AG04449 (cell line): ENCODE data around the gene POU5F1.

Experiments
- CTCF ChIA-PET: fragments of 350-600 bp; formaldehyde crosslinking; extraction: SDS; loops from one replicate; lab custom pipeline; 2021; ENCODE audit warnings: antibody characterized with exemption; lab: Yijun Ruan, JAX
- POLR2A ChIA-PET: fragments of 400-600, 350-600 bp; formaldehyde crosslinking; extraction: SDS; loops from one replicate; lab custom pipeline; 2020; ENCODE audit warnings: antibody characterized with exemption, inconsistent platforms; lab: Yijun Ruan, JAX
- DNase-seq: peaks from one replicate; pipeline ENCODE4 v3.0.0-alpha.2; 2010; ENCODE audit warnings: low read depth, low spot score
- H3K4me3 ChIP-seq: 2 replicates; pipeline ENCODE4 v1.5.1; 2011; ENCODE audit warnings: low read depth, mild to moderate bottlenecking, control low read depth, low read length
- TF ChIP-seq, protein P1 (sequence below): IDR thresholded peaks from one replicate; pipeline ENCODE4 v1.5.1; 2011; ENCODE audit warnings: mild to moderate bottlenecking, moderate library complexity, low read length, control low read depth, inconsistent platforms; ENCODE audit not compliant: insufficient read depth; ENCODE audit errors: missing control alignments

POU5F1 gene

DNA sequence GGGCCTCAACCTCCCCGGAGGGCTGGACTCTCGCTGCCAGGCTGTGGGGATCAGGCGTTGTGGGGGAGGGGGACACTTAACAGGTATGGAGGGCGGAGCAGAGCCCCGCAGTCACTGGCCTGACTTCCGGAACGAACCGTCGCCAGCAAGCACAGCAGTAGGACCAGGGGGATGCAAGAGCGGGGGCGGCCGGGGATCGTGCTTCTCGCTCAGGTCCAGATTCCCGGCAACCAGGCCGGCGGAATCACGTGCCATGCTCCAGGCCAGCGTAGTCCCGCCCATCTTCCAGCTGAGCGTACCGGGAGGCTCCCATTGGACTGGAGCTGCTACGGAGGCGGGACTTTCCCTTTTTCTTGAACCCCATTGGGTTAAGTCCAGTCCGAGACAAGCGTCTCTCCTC, 10.0 kb upstream of the POU5F1 start:
- POLR2A ChIA-PET, result no interaction called here
- TF ChIP-seq, protein P1, sequence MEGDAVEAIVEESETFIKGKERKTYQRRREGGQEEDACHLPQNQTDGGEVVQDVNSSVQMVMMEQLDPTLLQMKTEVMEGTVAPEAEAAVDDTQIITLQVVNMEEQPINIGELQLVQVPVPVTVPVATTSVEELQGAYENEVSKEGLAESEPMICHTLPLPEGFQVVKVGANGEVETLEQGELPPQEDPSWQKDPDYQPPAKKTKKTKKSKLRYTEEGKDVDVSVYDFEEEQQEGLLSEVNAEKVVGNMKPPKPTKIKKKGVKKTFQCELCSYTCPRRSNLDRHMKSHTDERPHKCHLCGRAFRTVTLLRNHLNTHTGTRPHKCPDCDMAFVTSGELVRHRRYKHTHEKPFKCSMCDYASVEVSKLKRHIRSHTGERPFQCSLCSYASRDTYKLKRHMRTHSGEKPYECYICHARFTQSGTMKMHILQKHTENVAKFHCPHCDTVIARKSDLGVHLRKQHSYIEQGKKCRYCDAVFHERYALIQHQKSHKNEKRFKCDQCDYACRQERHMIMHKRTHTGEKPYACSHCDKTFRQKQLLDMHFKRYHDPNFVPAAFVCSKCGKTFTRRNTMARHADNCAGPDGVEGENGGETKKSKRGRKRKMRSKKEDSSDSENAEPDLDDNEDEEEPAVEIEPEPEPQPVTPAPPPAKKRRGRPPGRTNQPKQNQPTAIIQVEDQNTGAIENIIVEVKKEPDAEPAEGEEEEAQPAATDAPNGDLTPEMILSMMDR, result no peak
- CTCF ChIA-PET, result interaction anchor here (1.6 kb wide), 1 partner anchor 12 kb away, joined by 6 read pairs; no protein-coding TSS in a partner anchor
- DNase-seq, result no peak
- peak overlapping the region; percentile 53 for H3K4me3 ChIP-seq

DNA sequence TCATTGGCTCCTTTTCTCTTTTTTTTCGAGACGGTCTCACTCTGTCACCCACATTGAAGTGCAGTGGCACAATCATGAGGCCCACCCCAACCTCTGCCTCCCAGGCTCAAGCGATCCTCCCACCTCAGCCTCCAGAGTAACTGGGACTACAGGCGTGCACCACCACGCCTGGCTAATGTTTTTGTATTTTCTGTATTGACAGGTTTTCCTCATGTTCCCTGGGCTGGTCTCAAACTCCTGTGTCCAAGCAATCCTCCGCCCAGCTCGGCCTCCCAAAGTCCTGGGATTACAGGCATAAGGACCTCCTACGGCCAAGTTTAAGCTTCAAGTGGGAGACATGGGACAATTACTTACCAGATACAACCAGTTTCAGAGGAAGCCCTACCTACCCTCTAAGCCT, 9.4 kb upstream of the POU5F1 start:
- peak overlapping the region; percentile 53 for H3K4me3 ChIP-seq
- DNase-seq, result no peak
- TF ChIP-seq, protein P1, result no peak
- ChIA-PET POLR2A (no interaction called here), CTCF (interaction anchor here (1.8 kb wide), 1 partner anchor 14 kb away, joined by 5 read pairs; no protein-coding TSS in a partner anchor)

DNA sequence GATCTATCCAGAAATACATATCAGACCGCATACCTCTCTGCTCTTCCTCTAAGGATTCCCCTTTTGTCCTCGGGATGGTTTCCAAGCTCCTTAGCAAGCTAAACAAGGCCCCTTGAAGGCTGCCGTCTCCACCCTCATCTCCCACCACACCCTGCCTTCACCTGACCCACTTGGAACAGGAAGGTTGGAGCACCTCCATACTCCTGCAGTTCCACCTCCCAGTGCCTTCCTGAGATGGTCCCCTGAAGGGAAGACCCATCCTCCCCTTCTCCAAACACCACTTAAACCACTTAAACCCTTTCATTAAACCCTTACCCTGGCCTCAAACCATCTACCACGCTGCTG, 8.5 kb upstream of the POU5F1 start:
- no peak overlapping the region for H3K4me3 ChIP-seq
- CTCF ChIA-PET, result interaction anchor here (1.8 kb wide), 1 partner anchor 15 kb away, joined by 5 read pairs; no protein-coding TSS in a partner anchor
- DNase-seq, result no peak
- TF ChIP-seq, protein P1, result no peak
- POLR2A ChIA-PET, result no interaction called here

DNA sequence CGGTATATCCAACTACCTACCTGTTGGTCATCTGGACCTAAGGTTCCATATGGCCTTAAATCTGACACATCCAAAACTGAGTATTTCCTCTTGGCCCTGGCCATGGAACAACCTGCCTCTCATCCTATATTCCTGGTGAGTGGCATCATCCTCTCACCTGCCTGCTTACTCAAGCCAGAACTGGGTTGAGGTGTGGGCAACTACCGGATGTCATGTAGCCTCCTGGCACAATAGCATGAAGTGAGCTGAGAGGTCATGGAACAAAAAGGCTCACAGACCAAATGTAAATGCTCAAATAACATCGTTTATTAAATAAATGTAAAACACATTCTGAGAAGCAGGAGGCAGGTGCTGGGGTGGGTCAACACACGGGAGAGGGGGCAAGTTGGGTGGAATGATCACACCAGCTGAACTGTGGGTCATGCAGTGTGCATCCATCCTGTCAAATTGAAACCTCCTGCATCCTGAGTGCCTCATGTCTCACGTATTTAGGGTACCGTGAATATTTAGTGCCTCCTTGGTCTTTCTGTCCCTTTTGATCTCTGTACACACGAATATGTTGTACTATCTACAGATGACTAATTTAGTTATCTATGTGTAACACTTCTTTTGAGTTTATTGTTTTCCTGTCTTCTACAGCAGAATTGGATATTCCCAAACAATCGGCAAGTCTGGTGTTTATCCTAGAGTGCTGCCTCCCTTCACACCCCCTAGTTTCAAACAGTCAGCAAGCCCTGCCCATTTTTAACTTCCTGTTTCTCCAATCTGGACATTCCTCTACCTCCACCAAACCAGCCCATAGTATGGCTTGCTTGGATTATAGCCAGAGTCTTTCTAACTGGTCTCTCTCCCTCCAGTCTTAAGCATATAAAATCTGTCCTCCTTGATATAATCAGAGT, 7.9 kb upstream of the POU5F1 start:
- ChIA-PET POLR2A (no interaction called here), CTCF (interaction anchor here (1.8 to 3.8 kb wide), 2 partner anchors 15 to 16 kb away, joined by 5 to 30 read pairs; no protein-coding TSS in a partner anchor)
- no peak for DNase-seq
- no peak overlapping the region for H3K4me3 ChIP-seq
- TF ChIP-seq, protein P1, result no peak

DNA sequence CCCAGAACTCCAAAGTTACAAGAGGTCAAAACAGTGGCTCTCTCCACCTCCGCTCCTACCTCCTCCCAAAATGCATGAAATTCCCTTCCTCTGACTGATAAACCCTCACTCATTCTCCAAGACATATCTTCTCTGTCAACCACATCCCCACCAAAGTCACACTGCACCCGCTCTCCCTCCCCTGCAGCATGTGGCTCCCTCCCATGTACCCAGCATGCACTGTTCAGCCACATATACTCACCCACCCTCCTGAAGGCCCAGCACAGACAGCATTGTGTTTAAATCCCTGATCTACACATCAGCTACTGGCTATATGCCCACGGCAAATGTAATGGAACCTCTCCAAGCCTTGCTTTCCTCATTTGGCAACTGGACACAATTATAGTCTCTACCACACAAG, 5.5 kb upstream of the POU5F1 start:
- peak; percentile 47 for DNase-seq
- CTCF ChIA-PET, result interaction anchor here (0.8 to 3.8 kb wide), 11 partner anchors 9 to 191 kb away, joined by 3 to 30 read pairs (median 6); no protein-coding TSS in a partner anchor
- H3K4me3 ChIP-seq, result no peak overlapping the region
- POLR2A ChIA-PET, result interaction anchor here (0.6 kb wide), 1 partner anchor 61 kb away, joined by 3 read pairs; no protein-coding TSS in a partner anchor
- TF ChIP-seq, protein P1, result no peak

DNA sequence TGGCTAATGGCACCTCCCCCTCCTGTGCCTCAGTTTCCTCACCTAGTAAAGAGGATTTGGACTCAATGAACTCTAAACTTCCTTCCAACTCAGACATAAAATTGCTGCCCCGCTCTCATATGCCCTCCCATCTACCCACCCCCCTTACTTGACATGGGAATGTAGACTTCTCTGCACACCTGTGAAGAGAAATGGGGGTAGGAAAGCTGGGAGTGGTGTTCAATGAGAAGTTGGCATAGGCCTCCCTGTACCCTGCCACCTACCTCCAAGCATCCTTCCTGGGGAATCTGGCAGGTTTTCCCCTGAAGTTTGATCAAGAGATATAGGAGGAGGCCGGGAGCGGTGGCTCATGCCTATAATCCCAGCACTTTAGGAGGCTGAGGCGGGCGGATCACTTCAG, 3.9 kb upstream of the POU5F1 start:
- CTCF ChIA-PET, result interaction anchor here (1.6 to 3.8 kb wide), 4 partner anchors 14 to 47 kb away, joined by 5 to 30 read pairs (median 6); no protein-coding TSS in a partner anchor
- TF ChIP-seq, protein P1, result no peak
- no peak for DNase-seq
- POLR2A ChIA-PET, result no interaction called here
- H3K4me3 ChIP-seq, result no peak overlapping the region
